BJ (cell line): ENCODE results near the gene CUX1. TPM values are rescaled to one million over a fixed set of nuclear protein-coding genes. Genes with fewer than 3 reads are reported as not detected.

Source experiments
- CTCF ChIA-PET: fragments of 350-600 bp; formaldehyde crosslinking; extraction: SDS; loops from one replicate; lab custom pipeline; 2021; ENCODE audit warnings: antibody characterized with exemption, inconsistent platforms; lab: Yijun Ruan, JAX
- POLR2A ChIA-PET: fragments of 300-600 bp; sonication (Branson Sonifier 250); formaldehyde crosslinking; extraction: SDS; loops from one replicate; lab custom pipeline; 2021; ENCODE audit warnings: antibody characterized with exemption; lab: Charles Lee
- DNase-seq: peaks from one replicate; pipeline ENCODE4 v3.0.0-alpha.2; 2011; ENCODE audit warnings: low read depth
- H3K27me3 ChIP-seq: 2 replicates; pipeline ENCODE4 v1.6.0; 2011; ENCODE audit warnings: low read length; ENCODE audit not compliant: control insufficient read depth, insufficient read depth
- H3K36me3 ChIP-seq: 2 replicates; pipeline ENCODE4 v1.5.1; 2011; ENCODE audit warnings: low read length; ENCODE audit not compliant: control insufficient read depth, insufficient read depth
- H3K4me3 ChIP-seq: 2 replicates; pipeline ENCODE4 v1.5.1; 2011; ENCODE audit warnings: low read depth, mild to moderate bottlenecking, control low read depth, low read length
- polyA plus RNA-seq: library from polyadenylated mRNA; depleted of rRNA; stranded (reverse); fragments of >200 nt; gene quantifications from 2 replicates; pipeline ENCODE4 v1.2.3, GENCODE V29; 2011
- TF ChIP-seq, protein P1 (sequence below): IDR thresholded peaks from 2 replicates; pipeline ENCODE4 v1.5.1; 2011; ENCODE audit warnings: low read depth, mild to moderate bottlenecking, control low read depth, inconsistent platforms, low read length, moderate library complexity; ENCODE audit not compliant: insufficient read depth

The CUX1 gene
- polyA plus RNA-seq, 1 experiment, result 36.5 TPM

- ChIA-PET CTCF (no interaction called here), POLR2A (no interaction called here)
- no peak for DNase-seq
- Histone ChIP-seq H3K36me3 (no peaks in the 10 kb centered on the region), H3K27me3 (no peaks in the 10 kb centered on the region), H3K4me3 (no peak overlapping the region)
- TF ChIP-seq, protein P1, sequence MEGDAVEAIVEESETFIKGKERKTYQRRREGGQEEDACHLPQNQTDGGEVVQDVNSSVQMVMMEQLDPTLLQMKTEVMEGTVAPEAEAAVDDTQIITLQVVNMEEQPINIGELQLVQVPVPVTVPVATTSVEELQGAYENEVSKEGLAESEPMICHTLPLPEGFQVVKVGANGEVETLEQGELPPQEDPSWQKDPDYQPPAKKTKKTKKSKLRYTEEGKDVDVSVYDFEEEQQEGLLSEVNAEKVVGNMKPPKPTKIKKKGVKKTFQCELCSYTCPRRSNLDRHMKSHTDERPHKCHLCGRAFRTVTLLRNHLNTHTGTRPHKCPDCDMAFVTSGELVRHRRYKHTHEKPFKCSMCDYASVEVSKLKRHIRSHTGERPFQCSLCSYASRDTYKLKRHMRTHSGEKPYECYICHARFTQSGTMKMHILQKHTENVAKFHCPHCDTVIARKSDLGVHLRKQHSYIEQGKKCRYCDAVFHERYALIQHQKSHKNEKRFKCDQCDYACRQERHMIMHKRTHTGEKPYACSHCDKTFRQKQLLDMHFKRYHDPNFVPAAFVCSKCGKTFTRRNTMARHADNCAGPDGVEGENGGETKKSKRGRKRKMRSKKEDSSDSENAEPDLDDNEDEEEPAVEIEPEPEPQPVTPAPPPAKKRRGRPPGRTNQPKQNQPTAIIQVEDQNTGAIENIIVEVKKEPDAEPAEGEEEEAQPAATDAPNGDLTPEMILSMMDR, result no peak
These were observed 328.7 kb downstream of the CUX1 start for GRCh38 chr7:102146122-102146521.

- ChIA-PET POLR2A (no interaction called here), CTCF (no interaction called here)
- no peak for DNase-seq
- no peaks in the 10 kb centered on the region for H3K36me3 ChIP-seq
- H3K27me3 ChIP-seq, result no peaks in the 10 kb centered on the region
- no peak overlapping the region for H3K4me3 ChIP-seq
- TF ChIP-seq, protein P1, result no peak
These were observed 329.6 kb downstream of the CUX1 start for GRCh38 chr7:102147008-102147407.

- DNase-seq, result no peak
- ChIA-PET POLR2A (no interaction called here), CTCF (interaction anchor here (0.7 kb wide), 1 partner anchor 123 kb away, joined by 4 read pairs; no protein-coding TSS in a partner anchor)
- Histone ChIP-seq H3K27me3 (no peaks in the 10 kb centered on the region), H3K36me3 (peaks cover 3% of the 10 kb centered on the region), H3K4me3 (no peak overlapping the region)
- TF ChIP-seq, protein P1, result no peak
These were observed 331.4 kb downstream of the CUX1 start for GRCh38 chr7:102148799-102149198.

- ChIA-PET POLR2A (no interaction called here), CTCF (no interaction called here)
- no peak overlapping the region for H3K4me3 ChIP-seq
- H3K27me3 ChIP-seq, result no peaks in the 10 kb centered on the region
- H3K36me3 ChIP-seq, result peaks cover 3% of the 10 kb centered on the region
- TF ChIP-seq, protein P1, result no peak
- DNase-seq, result no peak
These were observed 332.0 kb downstream of the CUX1 start for GRCh38 chr7:102149416-102149815.

- peaks cover 3% of the 10 kb centered on the region for H3K36me3 ChIP-seq
- POLR2A ChIA-PET, result no interaction called here
- no peak overlapping the region for H3K4me3 ChIP-seq
- no peak for DNase-seq
- no peaks in the 10 kb centered on the region for H3K27me3 ChIP-seq
- TF ChIP-seq, protein P1, result no peak
- CTCF ChIA-PET, result interaction anchor here (1.0 kb wide), 1 partner anchor 294 kb away, joined by 4 read pairs; no protein-coding TSS in a partner anchor
These were observed 332.8 kb downstream of the CUX1 start for GRCh38 chr7:102150266-102150665.
